ENCODE measurements around the gene MRRF.

Gene MRRF

GRCh38 chr9:122348288-122348777 lies 83.7 kb downstream of the MRRF start:
- H3K4me3 ChIP-seq (replicated peaks; ENCODE audit: low read depth, low read length): no peak overlapping the region
- no peaks in the 10 kb centered on the region for H3K36me3 ChIP-seq (ENCODE audit: control insufficient read depth, insufficient read depth, low read length)
- no peak for TF ChIP-seq CTCF (IDR thresholded peaks at IDR 0.05; ENCODE audit: insufficient read depth, low read length, poor library complexity, severe bottlenecking)

GRCh38 chr9:122348791-122349190 lies 84.1 kb downstream of the MRRF start:
- TF ChIP-seq CTCF (IDR thresholded peaks at IDR 0.05; ENCODE audit: insufficient read depth, low read length, poor library complexity, severe bottlenecking): no peak
- no peak for DNase-seq (ENCODE audit: extremely low read depth, insufficient read length)
- no peaks in the 10 kb centered on the region; the same call in none of the 2 replicates for H3K27me3 ChIP-seq (replicated peaks; ENCODE audit: control insufficient read depth, insufficient read depth, low read length)
- no peak overlapping the region for H3K4me3 ChIP-seq (replicated peaks; ENCODE audit: low read depth, low read length)
- no peaks in the 10 kb centered on the region for H3K36me3 ChIP-seq (ENCODE audit: control insufficient read depth, insufficient read depth, low read length)

More at GRCh38 chr9:122348288-122348777, 83.7 kb downstream of the MRRF start:
- no peak for DNase-seq (ENCODE audit: extremely low read depth, insufficient read length)
- H3K27me3 ChIP-seq (replicated peaks; ENCODE audit: control insufficient read depth, insufficient read depth, low read length): no peaks in the 10 kb centered on the region; the same call in none of the 2 replicates

DNA sequence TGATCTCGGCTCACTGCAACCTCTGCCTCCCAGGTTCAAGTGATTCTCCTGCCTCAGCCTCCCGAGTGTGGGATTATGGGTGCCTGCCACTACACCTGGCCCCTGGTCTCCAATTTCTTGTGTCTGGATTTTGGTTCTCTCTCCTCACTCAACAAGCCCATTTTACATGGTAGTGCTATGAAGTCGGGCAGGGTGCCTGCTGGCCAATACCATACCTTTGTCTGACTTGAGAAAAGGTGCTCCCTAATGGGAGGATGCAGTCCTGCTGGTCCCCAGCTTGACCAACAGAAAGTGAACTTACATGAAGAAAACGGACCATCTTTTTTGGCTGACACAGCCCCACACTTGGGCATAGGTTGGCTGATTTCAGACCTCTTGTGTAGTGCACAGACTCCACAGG lies 84.5 kb downstream of the MRRF start:
- Histone ChIP-seq H3K27me3 (replicated peaks; ENCODE audit: control insufficient read depth, insufficient read depth, low read length) (no peaks in the 10 kb centered on the region; the same call in none of the 2 replicates), H3K36me3 (ENCODE audit: control insufficient read depth, insufficient read depth, low read length) (no peaks in the 10 kb centered on the region), H3K4me3 (replicated peaks; ENCODE audit: low read depth, low read length) (no peak overlapping the region)
- no peak for TF ChIP-seq CTCF (IDR thresholded peaks at IDR 0.05; ENCODE audit: insufficient read depth, low read length, poor library complexity, severe bottlenecking)
- no peak for DNase-seq (ENCODE audit: extremely low read depth, insufficient read length)

- Histone ChIP-seq H3K4me3 (replicated peaks; ENCODE audit: low read depth, low read length) (no peak overlapping the region), H3K27me3 (replicated peaks; ENCODE audit: control insufficient read depth, insufficient read depth, low read length) (no peaks in the 10 kb centered on the region; the same call in none of the 2 replicates), H3K36me3 (ENCODE audit: control insufficient read depth, insufficient read depth, low read length) (no peaks in the 10 kb centered on the region)
- peak; percentile 91 for TF ChIP-seq CTCF (IDR thresholded peaks at IDR 0.05; ENCODE audit: insufficient read depth, low read length, poor library complexity, severe bottlenecking)
- DNase-seq (ENCODE audit: extremely low read depth, insufficient read length): peak; percentile 49
Measured at GRCh38 chr9:122350577-122351355, 86.1 kb downstream of the MRRF start.

DNA sequence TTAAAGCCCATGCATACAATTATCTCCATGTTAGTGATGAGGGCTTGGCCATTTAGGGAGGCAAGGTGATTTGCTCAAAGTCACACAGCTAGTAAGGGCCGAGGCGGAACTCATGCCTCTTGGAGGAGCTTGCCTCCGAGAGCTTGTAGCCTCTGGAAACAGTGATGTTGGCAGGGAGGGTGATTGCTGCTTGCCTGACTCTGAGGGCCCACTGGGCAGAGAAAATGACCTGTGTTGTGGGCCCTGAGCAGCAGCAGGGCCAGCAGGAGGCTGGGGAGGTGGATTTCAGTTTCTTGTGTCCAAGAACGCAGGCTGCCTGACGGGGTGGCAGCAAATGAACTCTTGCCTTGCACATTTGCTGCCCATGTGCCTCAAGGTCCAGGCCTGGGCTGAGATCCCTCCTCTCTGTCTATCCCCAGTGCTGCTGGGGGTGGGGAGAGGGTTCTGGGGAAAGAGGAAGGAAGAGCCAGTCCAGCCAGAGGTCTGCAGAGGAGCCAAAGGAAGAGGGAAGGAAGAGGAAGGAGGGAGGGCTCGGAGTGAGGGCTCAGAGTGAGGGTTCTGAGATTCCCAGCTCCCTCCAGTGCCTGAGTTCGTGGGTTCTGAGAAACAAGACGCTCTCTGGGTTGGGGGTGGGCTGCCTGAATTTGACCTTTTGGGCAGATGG lies 90.0 kb downstream of the MRRF start:
- Histone ChIP-seq H3K27me3 (replicated peaks; ENCODE audit: control insufficient read depth, insufficient read depth, low read length) (no peaks in the 10 kb centered on the region; the same call in 1 of the 2 replicates), H3K4me3 (replicated peaks; ENCODE audit: low read depth, low read length) (no peak overlapping the region), H3K36me3 (ENCODE audit: control insufficient read depth, insufficient read depth, low read length) (no peaks in the 10 kb centered on the region)
- no peak for TF ChIP-seq CTCF (IDR thresholded peaks at IDR 0.05; ENCODE audit: insufficient read depth, low read length, poor library complexity, severe bottlenecking)
- no peak for DNase-seq (ENCODE audit: extremely low read depth, insufficient read length)

Data from GM06990 (cell line).